SK-N-SH treated with all-trans-retinoic acid at 6 μM for 48 hours (cell line): ENCODE results near the gene RB1.

Experiments used
- ARNTL ChIP-seq: fragments of 450-650 bp; formaldehyde crosslinking; IDR thresholded peaks from 2 replicates; pipeline ENCODE4 v1.5.0; 2020; ENCODE audit warnings: low read depth, mild to moderate bottlenecking, moderate library complexity, borderline replicate concordance
- CSDC2 ChIP-seq: fragments of 250-450 bp; sonication (Bioruptor Pico); IDR thresholded peaks from 2 replicates; pipeline ENCODE4 v1.5.0; 2020; ENCODE audit warnings: mild to moderate bottlenecking, moderate library complexity
- ESRRG ChIP-seq: fragments of 250-450 bp; sonication (Bioruptor Pico); IDR thresholded peaks from 2 replicates; pipeline ENCODE4 v1.6.1; 2021; ENCODE audit warnings: mild to moderate bottlenecking
- GLIS3 ChIP-seq: fragments of 250-450 bp; sonication (Bioruptor Pico); IDR thresholded peaks from 2 replicates; pipeline ENCODE4 v1.5.0; 2020; ENCODE audit warnings: mild to moderate bottlenecking, moderate library complexity
- OSR1 ChIP-seq: fragments of 250-450 bp; sonication (Bioruptor Pico); IDR thresholded peaks from 2 replicates; pipeline ENCODE4 v1.8.0; 2022; ENCODE audit warnings: moderate library complexity, mild to moderate bottlenecking, inconsistent platforms
- RARB ChIP-seq: fragments of 250-450 bp; sonication (Bioruptor Pico); IDR thresholded peaks from 2 replicates; pipeline ENCODE4 v1.8.0; 2021; ENCODE audit warnings: mild to moderate bottlenecking, moderate library complexity
- ZC3H10 ChIP-seq: fragments of 250-450 bp; sonication (Bioruptor Pico); IDR thresholded peaks from 2 replicates; pipeline ENCODE4 v1.5.1; 2021; ENCODE audit warnings: mild to moderate bottlenecking, moderate library complexity
- ZFP30 ChIP-seq: fragments of 450-650 bp; formaldehyde crosslinking; IDR thresholded peaks from 2 replicates; pipeline ENCODE4 v1.5.0; 2022; ENCODE audit warnings: mild to moderate bottlenecking, moderate library complexity
- ZNF565 ChIP-seq: fragments of 450-650 bp; formaldehyde crosslinking; conservative IDR thresholded peaks from 2 replicates; pipeline ENCODE4 v1.5.0; 2020; ENCODE audit warnings: low read depth, mild to moderate bottlenecking, moderate library complexity
- TF ChIP-seq, protein P1 (sequence below): fragments of 250-450 bp; sonication (Bioruptor Pico); IDR thresholded peaks from 2 replicates; pipeline ENCODE4 v1.8.0; 2020; ENCODE audit warnings: mild to moderate bottlenecking, moderate library complexity, borderline replicate concordance

DNA sequence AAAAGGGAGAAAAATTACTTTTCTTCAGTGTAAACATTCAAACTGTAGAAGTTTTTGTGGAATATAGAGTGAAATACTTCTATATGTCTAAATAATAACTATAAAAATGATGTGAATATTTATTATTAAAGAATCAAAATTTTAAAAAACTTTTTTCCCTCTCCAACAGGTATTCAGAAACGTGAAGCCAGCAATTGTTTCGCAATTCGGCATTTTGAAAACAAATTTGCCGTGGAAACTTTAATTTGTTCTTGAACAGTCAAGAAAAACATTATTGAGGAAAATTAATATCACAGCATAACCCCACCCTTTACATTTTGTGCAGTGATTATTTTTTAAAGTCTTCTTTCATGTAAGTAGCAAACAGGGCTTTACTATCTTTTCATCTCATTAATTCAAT, 42.6 kb upstream of the RB1 start:
- TF ChIP-seq GLIS3 (CRISPR knock-in tag) (no peak), OSR1 (CRISPR knock-in tag) (no peak), ZFP30 (CRISPR knock-in tag) (no peak), ARNTL (CRISPR knock-in tag) (no peak), CSDC2 (no peak), ESRRG (CRISPR knock-in tag) (no peak), ZC3H10 (CRISPR knock-in tag) (no peak), ZNF565 (CRISPR knock-in tag) (no peak), RARB (no peak)
- TF ChIP-seq, protein P1, sequence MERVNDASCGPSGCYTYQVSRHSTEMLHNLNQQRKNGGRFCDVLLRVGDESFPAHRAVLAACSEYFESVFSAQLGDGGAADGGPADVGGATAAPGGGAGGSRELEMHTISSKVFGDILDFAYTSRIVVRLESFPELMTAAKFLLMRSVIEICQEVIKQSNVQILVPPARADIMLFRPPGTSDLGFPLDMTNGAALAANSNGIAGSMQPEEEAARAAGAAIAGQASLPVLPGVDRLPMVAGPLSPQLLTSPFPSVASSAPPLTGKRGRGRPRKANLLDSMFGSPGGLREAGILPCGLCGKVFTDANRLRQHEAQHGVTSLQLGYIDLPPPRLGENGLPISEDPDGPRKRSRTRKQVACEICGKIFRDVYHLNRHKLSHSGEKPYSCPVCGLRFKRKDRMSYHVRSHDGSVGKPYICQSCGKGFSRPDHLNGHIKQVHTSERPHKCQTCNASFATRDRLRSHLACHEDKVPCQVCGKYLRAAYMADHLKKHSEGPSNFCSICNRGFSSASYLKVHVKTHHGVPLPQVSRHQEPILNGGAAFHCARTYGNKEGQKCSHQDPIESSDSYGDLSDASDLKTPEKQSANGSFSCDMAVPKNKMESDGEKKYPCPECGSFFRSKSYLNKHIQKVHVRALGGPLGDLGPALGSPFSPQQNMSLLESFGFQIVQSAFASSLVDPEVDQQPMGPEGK, result no peak
